Liver (tissue), 3 donors: ENCODE results near the gene FHOD1.

Source experiments
- EGR1 ChIP-seq, 2 donors: IDR thresholded peaks; 2 replicates each; pipeline ENCODE4 v1.6.1; 2016 to 2018; ENCODE audit warnings: antibody characterized with exemption in 2 of 2, low read depth in 2 of 2
- FOXA2 ChIP-seq: IDR thresholded peaks from 2 replicates; pipeline ENCODE4 v1.6.1; 2016; ENCODE audit warnings: antibody characterized with exemption
- GABPA ChIP-seq, 2 donors: IDR thresholded peaks in 1 of 2; conservative IDR thresholded peaks in 1 of 2; 2 replicates each; pipeline ENCODE4 v1.6.1; 2016; ENCODE audit warnings: antibody characterized with exemption in 2 of 2, mild to moderate bottlenecking in 1 of 2, moderate library complexity in 1 of 2
- HNF4G ChIP-seq: IDR thresholded peaks from 2 replicates; pipeline ENCODE4 v1.6.1; 2016; ENCODE audit warnings: antibody characterized with exemption
- JUND ChIP-seq, 2 donors: IDR thresholded peaks; 2 replicates each; pipeline ENCODE4 v1.6.1; 2016; ENCODE audit warnings: antibody characterized with exemption in 2 of 2
- RAD21 ChIP-seq, 2 donors: IDR thresholded peaks; 2 replicates each; pipeline ENCODE4 v1.6.1; 2016; ENCODE audit warnings: antibody characterized with exemption in 2 of 2, mild to moderate bottlenecking in 2 of 2
- SP1 ChIP-seq: IDR thresholded peaks from 2 replicates; pipeline ENCODE4 v1.6.1; 2018; ENCODE audit warnings: antibody characterized with exemption, mild to moderate bottlenecking
- TAF1 ChIP-seq: conservative IDR thresholded peaks from 2 replicates; pipeline ENCODE4 v1.6.1; 2016; ENCODE audit warnings: antibody characterized with exemption, mild to moderate bottlenecking
- YY1 ChIP-seq: IDR thresholded peaks from 2 replicates; pipeline ENCODE4 v1.6.1; 2016; ENCODE audit warnings: antibody characterized with exemption, mild to moderate bottlenecking
- TF ChIP-seq, protein P1 (sequence below): fragments of 150-350 bp; IDR thresholded peaks from 2 replicates; pipeline ENCODE4 v1.5.1; 2017; ENCODE audit warnings: improper control_type of control experiment, low read depth, low read length; ENCODE audit not compliant: missing input control
- TF ChIP-seq, protein P2 (sequence below): IDR thresholded peaks from 2 replicates; pipeline ENCODE4 v1.6.1; 2016; ENCODE audit warnings: antibody characterized with exemption
- TF ChIP-seq, protein P3 (sequence below): IDR thresholded peaks from 2 replicates; pipeline ENCODE4 v1.6.1; 2016; ENCODE audit warnings: antibody characterized with exemption, mild to moderate bottlenecking
- TF ChIP-seq, protein P4 (sequence below): IDR thresholded peaks from 2 replicates; pipeline ENCODE4 v1.6.1; 2016; ENCODE audit warnings: antibody characterized with exemption
- donor health status: healthy.
- donor health status: healthy.

DNA sequence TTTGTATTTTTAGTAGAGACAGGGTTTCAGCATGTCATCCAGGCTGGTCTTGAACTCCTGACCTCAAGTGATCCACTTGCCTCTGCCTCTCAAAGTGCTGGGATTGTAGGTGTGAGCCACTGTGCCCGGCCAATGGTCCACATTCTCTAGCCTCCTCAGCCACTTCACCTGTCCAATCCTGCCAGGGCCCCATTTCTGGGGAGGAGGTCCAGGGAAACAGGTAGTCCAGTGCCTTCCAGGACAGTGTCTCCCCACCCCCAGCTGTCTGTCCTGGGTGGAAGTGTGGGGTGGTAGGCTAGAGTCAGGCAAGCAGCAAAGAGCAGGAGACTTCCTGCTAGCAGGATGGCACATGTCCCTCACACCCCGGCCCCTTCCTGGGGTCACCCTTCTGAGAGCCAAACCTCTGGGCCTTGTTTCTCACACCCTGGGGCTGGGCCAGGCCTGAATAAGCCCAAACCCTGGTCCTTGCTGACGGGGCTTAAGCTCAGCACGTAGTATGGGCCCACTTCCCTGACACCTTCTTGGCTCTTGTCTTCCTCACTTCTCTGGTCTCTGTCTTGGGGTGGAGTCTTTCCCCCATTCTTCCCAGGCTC, 5.0 kb downstream of the FHOD1 start:
- TF ChIP-seq, protein P1, sequence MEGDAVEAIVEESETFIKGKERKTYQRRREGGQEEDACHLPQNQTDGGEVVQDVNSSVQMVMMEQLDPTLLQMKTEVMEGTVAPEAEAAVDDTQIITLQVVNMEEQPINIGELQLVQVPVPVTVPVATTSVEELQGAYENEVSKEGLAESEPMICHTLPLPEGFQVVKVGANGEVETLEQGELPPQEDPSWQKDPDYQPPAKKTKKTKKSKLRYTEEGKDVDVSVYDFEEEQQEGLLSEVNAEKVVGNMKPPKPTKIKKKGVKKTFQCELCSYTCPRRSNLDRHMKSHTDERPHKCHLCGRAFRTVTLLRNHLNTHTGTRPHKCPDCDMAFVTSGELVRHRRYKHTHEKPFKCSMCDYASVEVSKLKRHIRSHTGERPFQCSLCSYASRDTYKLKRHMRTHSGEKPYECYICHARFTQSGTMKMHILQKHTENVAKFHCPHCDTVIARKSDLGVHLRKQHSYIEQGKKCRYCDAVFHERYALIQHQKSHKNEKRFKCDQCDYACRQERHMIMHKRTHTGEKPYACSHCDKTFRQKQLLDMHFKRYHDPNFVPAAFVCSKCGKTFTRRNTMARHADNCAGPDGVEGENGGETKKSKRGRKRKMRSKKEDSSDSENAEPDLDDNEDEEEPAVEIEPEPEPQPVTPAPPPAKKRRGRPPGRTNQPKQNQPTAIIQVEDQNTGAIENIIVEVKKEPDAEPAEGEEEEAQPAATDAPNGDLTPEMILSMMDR = no peak
- TF ChIP-seq, protein P2, sequence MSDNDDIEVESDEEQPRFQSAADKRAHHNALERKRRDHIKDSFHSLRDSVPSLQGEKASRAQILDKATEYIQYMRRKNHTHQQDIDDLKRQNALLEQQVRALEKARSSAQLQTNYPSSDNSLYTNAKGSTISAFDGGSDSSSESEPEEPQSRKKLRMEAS = no peak
- TF ChIP-seq FOXA2 (no peak), RAD21 (IDR thresholded peaks at IDR 0.05) (no peak), HNF4G (no peak), SP1 (no peak), EGR1 (IDR thresholded peaks at IDR 0.05; ENCODE audit: low read depth in 2 of 2) (no peak), GABPA (IDR thresholded peaks at IDR 0.05 in 1 of 2, conservative IDR thresholded peaks at IDR 0.05 in 1 of 2) (no peak), JUND (IDR thresholded peaks at IDR 0.05) (no peak), TAF1 (no peak), YY1 (no peak)
- TF ChIP-seq, protein P3, sequence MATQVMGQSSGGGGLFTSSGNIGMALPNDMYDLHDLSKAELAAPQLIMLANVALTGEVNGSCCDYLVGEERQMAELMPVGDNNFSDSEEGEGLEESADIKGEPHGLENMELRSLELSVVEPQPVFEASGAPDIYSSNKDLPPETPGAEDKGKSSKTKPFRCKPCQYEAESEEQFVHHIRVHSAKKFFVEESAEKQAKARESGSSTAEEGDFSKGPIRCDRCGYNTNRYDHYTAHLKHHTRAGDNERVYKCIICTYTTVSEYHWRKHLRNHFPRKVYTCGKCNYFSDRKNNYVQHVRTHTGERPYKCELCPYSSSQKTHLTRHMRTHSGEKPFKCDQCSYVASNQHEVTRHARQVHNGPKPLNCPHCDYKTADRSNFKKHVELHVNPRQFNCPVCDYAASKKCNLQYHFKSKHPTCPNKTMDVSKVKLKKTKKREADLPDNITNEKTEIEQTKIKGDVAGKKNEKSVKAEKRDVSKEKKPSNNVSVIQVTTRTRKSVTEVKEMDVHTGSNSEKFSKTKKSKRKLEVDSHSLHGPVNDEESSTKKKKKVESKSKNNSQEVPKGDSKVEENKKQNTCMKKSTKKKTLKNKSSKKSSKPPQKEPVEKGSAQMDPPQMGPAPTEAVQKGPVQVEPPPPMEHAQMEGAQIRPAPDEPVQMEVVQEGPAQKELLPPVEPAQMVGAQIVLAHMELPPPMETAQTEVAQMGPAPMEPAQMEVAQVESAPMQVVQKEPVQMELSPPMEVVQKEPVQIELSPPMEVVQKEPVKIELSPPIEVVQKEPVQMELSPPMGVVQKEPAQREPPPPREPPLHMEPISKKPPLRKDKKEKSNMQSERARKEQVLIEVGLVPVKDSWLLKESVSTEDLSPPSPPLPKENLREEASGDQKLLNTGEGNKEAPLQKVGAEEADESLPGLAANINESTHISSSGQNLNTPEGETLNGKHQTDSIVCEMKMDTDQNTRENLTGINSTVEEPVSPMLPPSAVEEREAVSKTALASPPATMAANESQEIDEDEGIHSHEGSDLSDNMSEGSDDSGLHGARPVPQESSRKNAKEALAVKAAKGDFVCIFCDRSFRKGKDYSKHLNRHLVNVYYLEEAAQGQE = no peak
- TF ChIP-seq, protein P4, sequence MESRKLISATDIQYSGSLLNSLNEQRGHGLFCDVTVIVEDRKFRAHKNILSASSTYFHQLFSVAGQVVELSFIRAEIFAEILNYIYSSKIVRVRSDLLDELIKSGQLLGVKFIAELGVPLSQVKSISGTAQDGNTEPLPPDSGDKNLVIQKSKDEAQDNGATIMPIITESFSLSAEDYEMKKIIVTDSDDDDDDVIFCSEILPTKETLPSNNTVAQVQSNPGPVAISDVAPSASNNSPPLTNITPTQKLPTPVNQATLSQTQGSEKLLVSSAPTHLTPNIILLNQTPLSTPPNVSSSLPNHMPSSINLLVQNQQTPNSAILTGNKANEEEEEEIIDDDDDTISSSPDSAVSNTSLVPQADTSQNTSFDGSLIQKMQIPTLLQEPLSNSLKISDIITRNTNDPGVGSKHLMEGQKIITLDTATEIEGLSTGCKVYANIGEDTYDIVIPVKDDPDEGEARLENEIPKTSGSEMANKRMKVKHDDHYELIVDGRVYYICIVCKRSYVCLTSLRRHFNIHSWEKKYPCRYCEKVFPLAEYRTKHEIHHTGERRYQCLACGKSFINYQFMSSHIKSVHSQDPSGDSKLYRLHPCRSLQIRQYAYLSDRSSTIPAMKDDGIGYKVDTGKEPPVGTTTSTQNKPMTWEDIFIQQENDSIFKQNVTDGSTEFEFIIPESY = no peak
